Epithelial cell of umbilical artery (primary cell): ENCODE results near the gene AMZ2. TPM values are rescaled to one million over a fixed set of nuclear protein-coding genes. Genes with fewer than 3 reads are reported as not detected.

Experiments
- total RNA-seq: library from RNA; depleted of rRNA; stranded (reverse); fragments of >200 nt; gene quantifications from 2 replicates; pipeline ENCODE4 v1.2.3, GENCODE V29; 2014

Gene AMZ2, protein sequence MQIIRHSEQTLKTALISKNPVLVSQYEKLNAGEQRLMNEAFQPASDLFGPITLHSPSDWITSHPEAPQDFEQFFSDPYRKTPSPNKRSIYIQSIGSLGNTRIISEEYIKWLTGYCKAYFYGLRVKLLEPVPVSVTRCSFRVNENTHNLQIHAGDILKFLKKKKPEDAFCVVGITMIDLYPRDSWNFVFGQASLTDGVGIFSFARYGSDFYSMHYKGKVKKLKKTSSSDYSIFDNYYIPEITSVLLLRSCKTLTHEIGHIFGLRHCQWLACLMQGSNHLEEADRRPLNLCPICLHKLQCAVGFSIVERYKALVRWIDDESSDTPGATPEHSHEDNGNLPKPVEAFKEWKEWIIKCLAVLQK
- 56.5 and 71.7 TPM in 2 replicates for total RNA-seq

DNA sequence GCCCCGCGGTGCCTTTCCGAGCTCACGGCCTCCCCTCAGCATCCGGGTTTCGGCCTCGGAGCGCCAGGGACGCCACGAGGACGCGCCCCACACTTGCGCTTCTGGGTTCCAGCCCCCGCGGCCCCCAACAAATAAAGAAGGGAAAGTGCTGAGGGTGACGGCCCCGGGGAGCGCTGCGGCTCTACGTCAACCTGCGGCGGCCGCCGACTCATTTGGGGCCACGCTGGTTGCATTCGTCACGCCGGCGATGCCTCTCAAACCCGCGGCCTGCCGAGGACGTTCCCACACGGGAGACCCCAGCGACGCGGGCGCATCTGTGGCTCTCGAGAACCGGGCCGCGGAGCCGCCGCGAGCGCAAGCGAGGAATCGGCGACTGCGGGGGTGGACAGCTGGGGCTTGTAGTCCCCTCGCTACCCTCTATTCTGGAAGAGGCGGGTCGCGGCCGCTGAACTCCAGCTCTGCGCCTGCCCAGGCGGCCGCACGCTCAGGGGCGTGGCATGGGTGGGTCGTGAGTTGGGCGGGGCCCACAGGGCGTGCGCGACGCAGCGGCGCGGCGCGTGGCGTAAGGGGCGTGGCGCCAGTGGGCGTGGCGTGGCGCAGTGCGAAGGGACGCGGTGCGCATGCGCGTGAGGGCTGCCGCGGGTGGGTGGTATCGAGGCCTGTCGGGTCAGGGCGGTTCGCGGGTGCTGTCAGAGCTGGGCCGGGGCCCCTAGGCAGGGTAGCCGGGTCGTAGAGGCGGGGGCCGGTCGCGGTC, at the start of gene AMZ2:
Gene AMZ2, plus strand, starts transcription at position 599 of the 754 bp plus-strand sequence. CDS start 2,145 bp downstream, outside the sequence.

DNA sequence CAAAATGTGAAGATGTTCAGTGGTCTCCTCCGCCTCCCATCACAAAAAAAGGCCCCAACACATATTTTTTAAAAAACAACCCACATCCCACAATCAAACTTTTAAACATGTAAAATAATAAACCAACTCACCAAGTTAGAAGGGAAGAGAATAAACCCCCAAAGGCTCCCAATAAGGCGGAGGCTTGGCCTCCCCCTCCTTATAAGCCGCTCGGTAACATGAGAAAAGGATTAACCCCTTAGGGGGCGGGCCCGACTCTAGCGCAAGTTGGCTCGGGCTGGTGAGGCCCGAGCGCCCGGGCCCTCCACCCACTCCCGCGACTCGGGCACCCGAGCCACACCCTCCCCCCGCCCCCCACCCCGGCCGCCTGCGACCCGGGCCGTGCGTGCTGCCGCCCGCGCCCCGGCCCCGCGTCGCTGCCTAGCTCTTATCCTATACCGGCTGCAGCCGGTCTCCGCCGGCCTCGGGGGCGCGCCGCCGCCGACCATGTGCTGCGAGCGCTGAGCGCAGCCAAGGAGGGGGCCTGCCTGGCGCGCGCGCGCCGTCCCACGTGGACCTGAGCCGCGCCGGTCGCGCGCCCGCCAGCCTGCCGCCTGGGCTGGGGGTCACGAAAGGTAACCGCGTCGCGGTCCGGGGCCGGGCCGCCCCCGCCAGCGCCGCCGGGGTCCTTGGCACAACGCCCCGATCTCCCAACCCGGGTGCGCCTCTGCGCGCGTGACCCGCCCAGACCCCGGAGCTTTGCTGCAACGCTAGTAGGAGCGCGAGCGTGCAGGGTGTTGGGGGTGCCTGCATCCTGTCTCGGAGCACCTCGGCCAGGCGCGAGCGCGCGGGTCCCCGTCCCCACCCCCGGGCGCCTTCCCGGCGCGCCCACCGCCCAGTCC, 43.4 kb downstream of the AMZ2 start, which contains the start of the genes ARSG and SLC16A6:
Gene ARSG, plus strand, starts transcription at position 541 of the 881 bp plus-strand sequence. CDS start 15,999 bp downstream, outside the sequence.
Gene SLC16A6, minus strand, starts transcription at position 173 of the 881 bp plus-strand sequence. CDS start 12,807 bp downstream, outside the sequence.

Other genes starting within 250 kb of the AMZ2 start
- gene KPNA2, start 212.3 kb upstream of the AMZ2 start, total RNA-seq = 119 and 146 TPM in 2 replicates
- gene SLC16A6, start 43.1 kb downstream of the AMZ2 start, total RNA-seq = 0.91 and 0.97 TPM in 2 replicates
- gene ARSG, start 43.5 kb downstream of the AMZ2 start, total RNA-seq = 2.3 and 3.3 TPM in 2 replicates
- 58.4 and 70.8 TPM in 2 replicates for gene WIPI1, start 209.5 kb downstream of the AMZ2 start, total RNA-seq